ENCODE measurements around the gene DISC1.

Gene DISC1

GRCh38 chr1:231931146-231931545, 304.6 kb downstream of the DISC1 start:
- Mint-ChIP-seq H3K27me3 (peaks cover 9% of the 10 kb centered on the region), H3K27ac (ENCODE audit: low read depth) (no peak overlapping the region)
- no peak for DNase-seq (ENCODE audit: low spot score in 2 of 2)

DNA sequence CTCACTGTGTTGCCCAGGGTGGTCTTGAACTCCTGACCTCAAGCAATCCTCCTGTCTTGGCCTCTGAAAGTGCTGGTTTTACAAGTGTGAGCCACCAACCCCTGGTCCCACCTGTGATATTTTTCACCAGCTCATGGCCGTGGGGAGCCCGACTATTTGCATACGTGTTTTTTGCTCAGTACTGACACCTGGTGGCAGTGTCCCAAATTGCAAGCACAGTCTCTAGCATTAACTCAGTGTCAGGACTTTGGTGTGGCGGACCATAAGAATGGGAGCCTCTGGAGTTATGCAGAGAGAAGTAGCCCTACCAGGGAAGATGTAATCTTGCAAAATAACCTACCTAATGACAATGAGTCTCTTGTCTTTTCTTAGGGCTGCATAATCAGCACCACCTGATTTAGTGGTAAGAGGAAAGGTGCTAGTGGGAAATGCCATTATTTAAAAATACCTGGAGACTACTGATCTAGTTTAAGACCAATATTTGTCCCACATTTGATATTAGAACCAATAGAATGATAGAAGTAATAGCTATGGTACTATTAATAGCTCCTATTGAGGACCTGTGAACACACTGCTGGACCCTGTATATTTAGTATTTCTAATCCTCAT, 305.4 kb downstream of the DISC1 start:
- Mint-ChIP-seq H3K9me3 (no peaks in the 10 kb centered on the region), H3K36me3 (ENCODE audit: insufficient read depth) (peaks cover 2% of the 10 kb centered on the region), H3K4me3 (no peak overlapping the region), H3K27me3 (peaks cover 9% of the 10 kb centered on the region), H3K27ac (ENCODE audit: low read depth) (no peak overlapping the region), H3K4me1 (peaks cover 16% of the 10 kb centered on the region)
- DNase-seq (ENCODE audit: low spot score in 2 of 2) (no peak), ATAC-seq (replicated peaks; ENCODE audit: extremely low read depth, poor library complexity, severe bottlenecking) (no peak)

More at GRCh38 chr1:231931146-231931545, 304.6 kb downstream of the DISC1 start:
- no peak for ATAC-seq (replicated peaks; ENCODE audit: extremely low read depth, poor library complexity, severe bottlenecking)
- Mint-ChIP-seq H3K4me3 (no peak overlapping the region), H3K4me1 (peaks cover 16% of the 10 kb centered on the region), H3K36me3 (ENCODE audit: insufficient read depth) (peaks cover 2% of the 10 kb centered on the region), H3K9me3 (no peaks in the 10 kb centered on the region)

DNA sequence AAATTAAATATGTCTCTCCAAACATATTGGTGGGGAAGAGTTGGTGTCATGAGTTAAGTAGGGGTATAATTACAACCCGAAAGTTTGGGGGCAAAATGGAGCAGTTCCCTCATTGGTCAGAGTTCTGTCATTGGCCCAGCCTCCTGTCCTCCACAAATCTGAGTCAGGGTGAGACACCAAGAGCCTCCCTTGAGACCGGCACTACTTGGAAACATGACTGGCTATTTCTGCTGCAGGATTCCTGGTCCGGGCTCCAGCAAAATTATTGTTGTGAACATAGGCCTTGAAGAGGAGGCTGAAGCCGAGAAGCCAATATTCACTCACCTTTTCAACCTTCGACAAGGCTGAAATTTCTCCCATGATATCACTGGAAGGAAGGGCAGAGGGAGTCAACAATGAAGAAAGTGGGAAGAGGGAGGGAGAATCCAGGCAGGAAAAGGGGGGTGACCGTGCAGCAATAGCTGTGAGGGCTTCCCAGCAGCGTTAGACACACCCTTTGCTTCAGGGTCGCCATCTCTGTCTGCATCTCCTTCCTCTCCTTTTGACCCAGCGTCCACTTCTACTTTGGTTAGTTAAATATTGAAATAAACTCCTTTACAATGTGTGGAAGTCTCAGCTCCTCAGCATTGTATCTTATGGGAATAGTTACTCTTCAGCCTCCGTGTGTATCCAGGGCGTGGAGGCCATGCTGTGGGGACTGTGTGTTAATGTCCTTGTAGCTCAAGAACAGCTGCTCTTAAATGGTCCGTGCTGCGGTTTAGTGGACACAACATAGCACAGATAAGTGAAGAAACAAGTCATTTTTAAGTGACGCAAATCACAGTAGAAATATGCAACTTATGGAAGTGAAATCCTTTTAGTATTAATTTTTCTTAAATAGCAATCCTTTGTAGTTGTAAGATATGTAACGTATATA, 307.4 kb downstream of the DISC1 start:
- Mint-ChIP-seq H3K4me1 (peaks cover 16% of the 10 kb centered on the region), H3K36me3 (ENCODE audit: insufficient read depth) (peaks cover under 1% of the 10 kb centered on the region), H3K4me3 (no peak overlapping the region), H3K27me3 (peaks cover 9% of the 10 kb centered on the region), H3K9me3 (no peaks in the 10 kb centered on the region), H3K27ac (ENCODE audit: low read depth) (no peak overlapping the region)
- DNase-seq (ENCODE audit: low spot score in 2 of 2): no peak
- ATAC-seq (replicated peaks; ENCODE audit: extremely low read depth, poor library complexity, severe bottlenecking): no peak

DNA sequence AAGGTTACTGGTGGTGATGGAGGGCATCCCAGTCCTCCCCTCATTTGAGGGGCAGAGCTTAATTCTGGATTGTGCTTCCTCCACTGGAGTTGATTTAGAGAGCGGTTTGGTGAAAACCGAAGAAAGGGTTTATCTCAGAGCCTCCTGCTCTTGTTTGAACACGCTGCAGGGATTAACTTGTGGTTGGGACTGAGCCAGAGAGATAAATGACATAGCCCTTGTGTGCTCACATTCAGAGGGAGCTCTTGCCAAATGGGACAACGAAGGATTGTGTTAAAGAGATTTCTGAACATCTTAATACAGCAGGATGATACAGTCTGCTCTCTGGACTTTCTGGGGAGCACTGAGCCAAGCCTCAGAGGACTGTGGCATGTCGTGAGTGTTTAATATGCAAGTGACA, 308.2 kb downstream of the DISC1 start:
- Mint-ChIP-seq H3K4me3 (no peak overlapping the region), H3K36me3 (ENCODE audit: insufficient read depth) (no peaks in the 10 kb centered on the region), H3K4me1 (peaks cover 9% of the 10 kb centered on the region), H3K27ac (ENCODE audit: low read depth) (no peak overlapping the region), H3K9me3 (no peaks in the 10 kb centered on the region), H3K27me3 (peaks cover 13% of the 10 kb centered on the region)
- no peak for ATAC-seq (replicated peaks; ENCODE audit: extremely low read depth, poor library complexity, severe bottlenecking)
- DNase-seq (ENCODE audit: low spot score in 2 of 2): no peak

- no peak for ATAC-seq (replicated peaks; ENCODE audit: extremely low read depth, poor library complexity, severe bottlenecking)
- Mint-ChIP-seq H3K36me3 (ENCODE audit: insufficient read depth) (no peaks in the 10 kb centered on the region), H3K4me1 (no peaks in the 10 kb centered on the region), H3K27me3 (peaks cover 24% of the 10 kb centered on the region), H3K9me3 (no peaks in the 10 kb centered on the region), H3K4me3 (no peak overlapping the region), H3K27ac (ENCODE audit: low read depth) (no peak overlapping the region)
- no peak for DNase-seq (ENCODE audit: low spot score in 2 of 2)
Measured at GRCh38 chr1:231935856-231936255, 309.3 kb downstream of the DISC1 start.

DNA sequence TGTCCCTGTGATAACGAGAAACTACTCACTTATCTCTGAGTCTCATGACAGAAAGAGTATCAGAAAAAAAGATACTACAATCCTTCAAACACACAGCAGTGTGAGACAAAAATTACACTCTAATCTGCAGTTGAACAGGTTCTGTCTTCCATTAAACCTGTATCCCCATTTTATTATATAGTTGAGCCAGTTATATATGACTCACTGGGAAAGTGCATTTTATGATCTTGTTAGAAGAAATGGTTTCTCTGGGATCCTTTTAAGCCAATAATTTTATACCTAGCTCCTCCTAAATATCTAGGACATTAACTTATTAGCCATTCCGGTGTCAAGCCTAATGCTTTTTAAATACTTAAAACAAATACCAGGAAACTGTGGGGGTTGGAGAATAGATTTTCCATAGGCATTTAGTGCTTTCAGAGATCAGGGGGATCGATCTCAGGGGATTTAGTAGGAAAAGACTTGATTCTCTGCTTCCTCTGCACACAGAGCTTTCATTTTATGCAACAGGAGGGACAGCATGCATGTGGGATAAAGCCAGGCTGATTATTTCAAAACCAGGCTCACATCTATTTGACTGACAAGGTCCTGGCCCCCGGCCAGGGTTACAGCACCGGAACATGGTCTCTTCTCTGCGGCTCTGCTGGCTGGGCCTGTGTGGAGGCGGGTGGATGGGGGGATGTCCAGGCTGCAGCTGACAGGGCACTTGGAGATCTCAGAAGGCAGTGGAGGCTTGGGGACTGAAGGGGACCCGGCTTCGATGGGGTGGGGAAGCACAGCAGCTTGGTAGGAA, 310.6 kb downstream of the DISC1 start:
- no peak for ATAC-seq (replicated peaks; ENCODE audit: extremely low read depth, poor library complexity, severe bottlenecking)
- Mint-ChIP-seq H3K4me3 (no peak overlapping the region), H3K27me3 (peaks cover 24% of the 10 kb centered on the region), H3K27ac (ENCODE audit: low read depth) (no peak overlapping the region), H3K9me3 (no peaks in the 10 kb centered on the region), H3K4me1 (no peaks in the 10 kb centered on the region), H3K36me3 (ENCODE audit: insufficient read depth) (no peaks in the 10 kb centered on the region)
- DNase-seq (ENCODE audit: low spot score in 2 of 2): no peak

DNA sequence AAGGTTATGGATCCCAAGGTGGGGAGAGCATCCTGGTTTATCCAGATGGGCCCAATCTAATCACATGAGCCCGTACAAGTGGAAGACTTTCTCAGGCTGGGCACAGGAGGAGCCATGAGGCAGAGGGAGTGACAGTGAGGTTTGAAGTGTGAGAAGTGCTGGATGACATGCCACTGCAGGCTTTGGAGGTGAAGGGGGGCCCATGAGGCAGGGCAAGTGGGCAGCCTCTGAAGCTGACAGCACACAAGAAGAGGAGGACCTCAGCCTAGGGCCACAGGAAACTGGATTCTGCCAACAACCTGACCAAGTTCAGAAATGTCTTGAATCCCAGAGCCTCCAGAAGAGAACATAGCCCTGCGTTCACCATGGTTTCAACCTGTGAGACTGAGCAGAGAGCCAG, 311.6 kb downstream of the DISC1 start:
- peaks cover 24% of the 10 kb centered on the region for H3K27me3 Mint-ChIP-seq
- no peaks in the 10 kb centered on the region for H3K4me1 Mint-ChIP-seq
- no peak for DNase-seq (ENCODE audit: low spot score in 2 of 2)
- no peaks in the 10 kb centered on the region for H3K9me3 Mint-ChIP-seq
- ATAC-seq (replicated peaks; ENCODE audit: extremely low read depth, poor library complexity, severe bottlenecking): no peak
- H3K36me3 Mint-ChIP-seq (ENCODE audit: insufficient read depth): no peaks in the 10 kb centered on the region
- H3K27ac Mint-ChIP-seq (ENCODE audit: low read depth): no peak overlapping the region
- no peak overlapping the region for H3K4me3 Mint-ChIP-seq

GRCh38 chr1:231938711-231939110, 312.1 kb downstream of the DISC1 start:
- no peaks in the 10 kb centered on the region for H3K4me1 Mint-ChIP-seq
- no peaks in the 10 kb centered on the region for H3K36me3 Mint-ChIP-seq (ENCODE audit: insufficient read depth)
- H3K4me3 Mint-ChIP-seq: no peak overlapping the region
- H3K27ac Mint-ChIP-seq (ENCODE audit: low read depth): no peak overlapping the region
- peaks cover 24% of the 10 kb centered on the region for H3K27me3 Mint-ChIP-seq
- no peaks in the 10 kb centered on the region for H3K9me3 Mint-ChIP-seq
- DNase-seq (ENCODE audit: low spot score in 2 of 2) (no peak), ATAC-seq (replicated peaks; ENCODE audit: extremely low read depth, poor library complexity, severe bottlenecking) (no peak)

DNA sequence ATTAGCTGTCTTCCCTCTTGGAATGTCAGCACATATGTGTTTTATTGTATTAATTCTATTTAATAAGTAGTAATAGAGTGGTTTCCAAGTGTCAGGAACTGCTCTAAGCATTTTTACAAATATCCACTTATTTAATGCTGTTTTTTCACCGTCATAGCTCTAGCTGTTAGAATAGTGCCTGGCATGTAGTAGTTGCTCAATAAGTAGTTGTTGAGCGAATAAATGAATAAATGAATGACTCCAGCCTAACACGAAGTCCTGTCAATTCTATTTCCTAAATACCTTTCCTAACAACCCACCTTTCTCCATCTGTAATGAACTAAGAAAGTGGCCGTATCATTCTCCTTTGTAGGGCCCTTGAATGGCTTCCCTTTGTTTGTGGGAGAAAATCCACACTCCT, 312.5 kb downstream of the DISC1 start:
- Mint-ChIP-seq H3K36me3 (ENCODE audit: insufficient read depth) (no peaks in the 10 kb centered on the region), H3K9me3 (no peaks in the 10 kb centered on the region), H3K4me3 (no peak overlapping the region), H3K27me3 (peaks cover 24% of the 10 kb centered on the region), H3K27ac (ENCODE audit: low read depth) (no peak overlapping the region), H3K4me1 (no peaks in the 10 kb centered on the region)
- ATAC-seq (replicated peaks; ENCODE audit: extremely low read depth, poor library complexity, severe bottlenecking): no peak
- no peak for DNase-seq (ENCODE audit: low spot score in 2 of 2)

GRCh38 chr1:231940116-231940515, 313.5 kb downstream of the DISC1 start:
- no peak for ATAC-seq (replicated peaks; ENCODE audit: extremely low read depth, poor library complexity, severe bottlenecking)
- H3K9me3 Mint-ChIP-seq: no peaks in the 10 kb centered on the region

GRCh38 chr1:231940701-231941100, 314.1 kb downstream of the DISC1 start:
- DNase-seq (ENCODE audit: low spot score in 2 of 2): no peak
- Mint-ChIP-seq H3K27me3 (peaks cover 15% of the 10 kb centered on the region), H3K36me3 (ENCODE audit: insufficient read depth) (no peaks in the 10 kb centered on the region), H3K4me3 (no peak overlapping the region), H3K4me1 (no peaks in the 10 kb centered on the region), H3K9me3 (no peaks in the 10 kb centered on the region), H3K27ac (ENCODE audit: low read depth) (no peak overlapping the region)
- no peak for ATAC-seq (replicated peaks; ENCODE audit: extremely low read depth, poor library complexity, severe bottlenecking)

More at GRCh38 chr1:231940116-231940515, 313.5 kb downstream of the DISC1 start:
- Mint-ChIP-seq H3K4me1 (no peaks in the 10 kb centered on the region), H3K36me3 (ENCODE audit: insufficient read depth) (no peaks in the 10 kb centered on the region), H3K27ac (ENCODE audit: low read depth) (no peak overlapping the region), H3K4me3 (no peak overlapping the region), H3K27me3 (peaks cover 16% of the 10 kb centered on the region)
- DNase-seq (ENCODE audit: low spot score in 2 of 2): no peak

DNA sequence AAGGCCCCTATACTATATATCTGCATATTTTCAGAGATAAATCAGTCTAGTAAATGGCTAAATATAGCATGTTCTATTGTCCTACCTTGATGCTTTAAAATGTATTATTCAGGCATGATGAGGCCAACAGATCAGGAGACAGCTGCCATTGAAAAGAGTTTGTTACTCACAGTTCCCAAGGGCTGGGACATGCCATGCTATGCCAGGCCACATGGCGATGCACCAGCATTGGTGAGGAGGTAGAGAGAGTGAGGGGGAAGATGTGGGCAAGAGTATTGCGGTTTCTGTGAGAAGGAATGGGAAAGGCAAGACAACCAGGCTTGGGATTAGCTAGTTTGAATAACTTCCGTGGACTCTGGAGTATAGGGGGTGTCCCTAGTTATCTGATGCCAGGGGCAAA, 316.5 kb downstream of the DISC1 start:
- no peak for ATAC-seq (replicated peaks; ENCODE audit: extremely low read depth, poor library complexity, severe bottlenecking)
- H3K27ac Mint-ChIP-seq (ENCODE audit: low read depth): no peak overlapping the region
- H3K36me3 Mint-ChIP-seq (ENCODE audit: insufficient read depth): no peaks in the 10 kb centered on the region

More for the DNA sequence above, 316.5 kb downstream of the DISC1 start:
- Mint-ChIP-seq H3K27me3 (peaks cover 15% of the 10 kb centered on the region), H3K4me3 (no peak overlapping the region), H3K9me3 (no peaks in the 10 kb centered on the region), H3K4me1 (no peaks in the 10 kb centered on the region)
- DNase-seq (ENCODE audit: low spot score in 2 of 2): no peak

Data from central memory CD8-positive, alpha-beta T cell (primary cell).